ENCODE results near the gene PODNL1.

DNA sequence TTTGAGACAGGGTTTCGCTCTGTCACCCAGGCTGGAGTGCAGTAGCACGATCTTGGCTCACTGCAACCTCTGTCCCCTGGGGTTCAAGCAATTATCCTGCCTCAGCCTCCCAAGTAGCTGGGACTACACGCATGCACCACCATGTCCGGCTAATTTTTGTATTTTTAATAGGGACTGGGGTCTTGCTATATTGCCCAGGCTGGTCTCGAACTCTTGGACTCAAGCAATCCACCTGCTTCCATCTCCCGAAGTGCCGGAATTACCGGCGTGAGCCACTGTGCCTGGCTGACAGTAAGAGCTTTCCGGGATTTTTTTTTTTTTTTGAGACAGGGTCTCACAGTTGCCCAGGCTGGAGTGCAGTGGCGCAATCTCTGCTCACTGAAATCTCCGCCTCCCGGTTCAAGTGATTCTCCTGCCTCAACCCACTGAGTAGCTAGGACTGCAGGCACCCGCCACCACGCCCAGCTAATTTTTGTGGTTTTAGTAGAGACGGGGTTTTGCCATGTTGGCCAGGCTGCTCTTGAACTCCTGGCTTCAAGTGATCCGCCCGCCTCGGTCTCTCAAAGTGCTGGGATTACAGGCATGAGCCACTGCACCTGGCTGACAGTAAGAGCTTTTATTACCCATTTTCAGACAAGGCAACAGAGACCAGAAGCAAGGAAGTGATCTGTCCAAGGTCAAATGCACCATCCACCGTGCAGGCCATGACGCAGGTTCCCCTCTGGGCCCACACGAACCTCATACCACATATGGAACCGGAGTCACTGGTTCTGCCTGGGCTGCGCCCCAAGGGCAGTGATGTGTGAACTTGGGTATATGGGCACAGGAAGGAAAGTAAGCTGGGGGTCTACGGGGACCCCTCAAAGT lies 46.9 kb upstream of the PODNL1 start:
- TF ChIP-seq, protein P1, sequence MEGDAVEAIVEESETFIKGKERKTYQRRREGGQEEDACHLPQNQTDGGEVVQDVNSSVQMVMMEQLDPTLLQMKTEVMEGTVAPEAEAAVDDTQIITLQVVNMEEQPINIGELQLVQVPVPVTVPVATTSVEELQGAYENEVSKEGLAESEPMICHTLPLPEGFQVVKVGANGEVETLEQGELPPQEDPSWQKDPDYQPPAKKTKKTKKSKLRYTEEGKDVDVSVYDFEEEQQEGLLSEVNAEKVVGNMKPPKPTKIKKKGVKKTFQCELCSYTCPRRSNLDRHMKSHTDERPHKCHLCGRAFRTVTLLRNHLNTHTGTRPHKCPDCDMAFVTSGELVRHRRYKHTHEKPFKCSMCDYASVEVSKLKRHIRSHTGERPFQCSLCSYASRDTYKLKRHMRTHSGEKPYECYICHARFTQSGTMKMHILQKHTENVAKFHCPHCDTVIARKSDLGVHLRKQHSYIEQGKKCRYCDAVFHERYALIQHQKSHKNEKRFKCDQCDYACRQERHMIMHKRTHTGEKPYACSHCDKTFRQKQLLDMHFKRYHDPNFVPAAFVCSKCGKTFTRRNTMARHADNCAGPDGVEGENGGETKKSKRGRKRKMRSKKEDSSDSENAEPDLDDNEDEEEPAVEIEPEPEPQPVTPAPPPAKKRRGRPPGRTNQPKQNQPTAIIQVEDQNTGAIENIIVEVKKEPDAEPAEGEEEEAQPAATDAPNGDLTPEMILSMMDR (IDR thresholded peaks at IDR 0.05) = no peak
- TF ChIP-seq POLR2A (IDR thresholded peaks at IDR 0.05) = no peak
- TF ChIP-seq POLR2AphosphoS5 (IDR thresholded peaks at IDR 0.05; ENCODE audit: insufficient read depth in 1 of 2, low read depth in 1 of 2) = no peak
